ENCODE data around the gene ITSN1.

The ITSN1 gene

GRCh38 chr21:33869873-33870272 lies 227.6 kb downstream of the ITSN1 start:
- no peak for DNase-seq

- no peak for DNase-seq
These were observed 228.5 kb downstream of the ITSN1 start for GRCh38 chr21:33870768-33871167.

GRCh38 chr21:33871171-33871570 lies 228.9 kb downstream of the ITSN1 start:
- DNase-seq: no peak

- DNase-seq: no peak
These were observed 230.7 kb downstream of the ITSN1 start for GRCh38 chr21:33872881-33873515.

GRCh38 chr21:33874161-33874560 lies 231.9 kb downstream of the ITSN1 start:
- DNase-seq: no peak

GRCh38 chr21:33875026-33875695 lies 232.9 kb downstream of the ITSN1 start:
- DNase-seq: no peak

GRCh38 chr21:33878824-33879223 lies 236.5 kb downstream of the ITSN1 start:
- no peak for DNase-seq

- no peak for DNase-seq
These were observed 238.3 kb downstream of the ITSN1 start for GRCh38 chr21:33880626-33881025.

- no peak for DNase-seq
These were observed 239.6 kb downstream of the ITSN1 start for GRCh38 chr21:33881689-33882440.

- DNase-seq: no peak
These were observed 240.8 kb downstream of the ITSN1 start for GRCh38 chr21:33883118-33883517.

- peak; percentile 72 for DNase-seq
These were observed 242.3 kb downstream of the ITSN1 start for GRCh38 chr21:33884376-33885171.

- no peak for DNase-seq
These were observed 242.8 kb downstream of the ITSN1 start for GRCh38 chr21:33885172-33885514.

GRCh38 chr21:33886321-33886720 lies 244.0 kb downstream of the ITSN1 start:
- DNase-seq: no peak

- no peak for DNase-seq
These were observed 247.9 kb downstream of the ITSN1 start for GRCh38 chr21:33890187-33890586.

GRCh38 chr21:33892853-33893252 lies 250.6 kb downstream of the ITSN1 start:
- DNase-seq: no peak

GRCh38 chr21:33893917-33894316 lies 251.6 kb downstream of the ITSN1 start:
- DNase-seq: no peak

- peak; percentile 70 for DNase-seq
These were observed 252.5 kb downstream of the ITSN1 start for GRCh38 chr21:33894736-33895288.

GRCh38 chr21:33895356-33895755 lies 253.1 kb downstream of the ITSN1 start:
- DNase-seq: no peak

- DNase-seq: no peak
These were observed 254.4 kb downstream of the ITSN1 start for GRCh38 chr21:33896691-33897090.

GRCh38 chr21:33897098-33897497 lies 254.8 kb downstream of the ITSN1 start:
- DNase-seq: no peak

- DNase-seq: no peak
These were observed 255.4 kb downstream of the ITSN1 start for GRCh38 chr21:33897739-33898138.

GRCh38 chr21:33898586-33898985 lies 256.3 kb downstream of the ITSN1 start:
- no peak for DNase-seq

GRCh38 chr21:33899199-33899598 lies 256.9 kb downstream of the ITSN1 start:
- DNase-seq: no peak

All from NCI-H446 treated with DMSO at 0.1 percent for 48 hours (cell line).